Activated T-helper 1 cell treated with anti-CD3 and anti-CD28 coated beads, Interleukin-12 subunit alpha, Interleukin-12 subunit beta, Interleukin-2, Interleukin-4 antibody, amounts not matched to agents 30 ng/mL and 10 ng/mL and 1 ng/mL, durations not matched to agents 14 hours and 24 hours and 36 hours (primary cell): ENCODE data around the gene RBMS3. TPM values are rescaled to one million over a fixed set of nuclear protein-coding genes. Genes with fewer than 3 reads are reported as not detected.
"Not testable (repeated sequence)": the region's sequence is repeated elsewhere in the genome, so short reads cannot be mapped to it uniquely, and the experiment has no call there.

Experiments
- DNase-seq: peaks from one replicate; pipeline ENCODE4 v3.0.0; 2021; ENCODE audit warnings: low spot score
- H3K27ac Mint-ChIP-seq: one replicate; pipeline ENCODE4 v1.8.0; 2021; ENCODE audit warnings: mild to moderate bottlenecking, mixed read lengths
- H3K27me3 Mint-ChIP-seq: one replicate; pipeline ENCODE4 v1.8.0; 2022; ENCODE audit warnings: mild to moderate bottlenecking, moderate library complexity, mixed read lengths; ENCODE audit not compliant: insufficient read depth
- H3K36me3 Mint-ChIP-seq: one replicate; pipeline ENCODE4 v1.8.0; 2021; ENCODE audit warnings: low read depth, mixed read lengths
- H3K4me1 Mint-ChIP-seq: one replicate; pipeline ENCODE4 v1.8.0; 2021; ENCODE audit warnings: low read depth, mixed read lengths
- H3K4me3 Mint-ChIP-seq: one replicate; pipeline ENCODE4 v1.8.0; 2021; ENCODE audit warnings: mild to moderate bottlenecking, moderate library complexity, mixed read lengths
- H3K9me3 Mint-ChIP-seq: one replicate; pipeline ENCODE4 v1.8.0; 2021; ENCODE audit warnings: mixed read lengths
- intact Hi-C: fragments of 100-400 bp; cut with micrococcal nuclease; formaldehyde crosslinking; loops from one replicate; pipeline ENCODE4 v1.15.1; 2024
- total RNA-seq: library from RNA; stranded (reverse); gene quantifications from 2 replicates; pipeline ENCODE4 v1.2.3, GENCODE V29; 2022

The RBMS3 gene
- total RNA-seq, 1 donor from 2014 or later = 3.7 TPM

GRCh38 chr3:29514170-29514569 lies 233.3 kb downstream of the RBMS3 start:
- Mint-ChIP-seq H3K4me1 (peaks cover 13% of the 10 kb centered on the region), H3K36me3 (no peaks in the 10 kb centered on the region), H3K4me3 (no peak overlapping the region), H3K27me3 (no peaks in the 10 kb centered on the region), H3K27ac (no peak overlapping the region), H3K9me3 (no peaks in the 10 kb centered on the region)
- no peak for DNase-seq
- intact Hi-C loops = no loop called here

- Mint-ChIP-seq H3K27ac (no peak overlapping the region), H3K4me1 (peaks cover 13% of the 10 kb centered on the region), H3K4me3 (no peak overlapping the region), H3K27me3 (no peaks in the 10 kb centered on the region), H3K9me3 (no peaks in the 10 kb centered on the region), H3K36me3 (no peaks in the 10 kb centered on the region)
- DNase-seq = no peak
- intact Hi-C loops = no loop called here
These were observed 234.0 kb downstream of the RBMS3 start for GRCh38 chr3:29514912-29515311.

GRCh38 chr3:29515451-29515850 lies 234.6 kb downstream of the RBMS3 start:
- no peaks in the 10 kb centered on the region for H3K36me3 Mint-ChIP-seq
- intact Hi-C loops = no loop called here
- no peak overlapping the region for H3K27ac Mint-ChIP-seq
- no peak for DNase-seq
- H3K9me3 Mint-ChIP-seq = no peaks in the 10 kb centered on the region
- no peak overlapping the region for H3K4me3 Mint-ChIP-seq
- peaks cover 13% of the 10 kb centered on the region for H3K4me1 Mint-ChIP-seq
- no peaks in the 10 kb centered on the region for H3K27me3 Mint-ChIP-seq

GRCh38 chr3:29516164-29516563 lies 235.3 kb downstream of the RBMS3 start:
- Mint-ChIP-seq H3K9me3 (no peaks in the 10 kb centered on the region), H3K4me3 (no peak overlapping the region), H3K36me3 (no peaks in the 10 kb centered on the region), H3K27ac (no peak overlapping the region), H3K4me1 (peaks cover 13% of the 10 kb centered on the region), H3K27me3 (no peaks in the 10 kb centered on the region)
- intact Hi-C loops = no loop called here
- DNase-seq = no peak

- no peaks in the 10 kb centered on the region for H3K9me3 Mint-ChIP-seq
- no peak overlapping the region for H3K27ac Mint-ChIP-seq
- no peaks in the 10 kb centered on the region for H3K36me3 Mint-ChIP-seq
- peaks cover 1% of the 10 kb centered on the region for H3K27me3 Mint-ChIP-seq
- H3K4me1 Mint-ChIP-seq = peaks cover 4% of the 10 kb centered on the region
- intact Hi-C loops = no loop called here
- no peak for DNase-seq
- H3K4me3 Mint-ChIP-seq = no peak overlapping the region
These were observed 239.9 kb downstream of the RBMS3 start for GRCh38 chr3:29520764-29521163.

GRCh38 chr3:29521293-29521692 lies 240.4 kb downstream of the RBMS3 start:
- Mint-ChIP-seq H3K9me3 (no peaks in the 10 kb centered on the region), H3K27me3 (peaks cover 1% of the 10 kb centered on the region), H3K4me3 (no peak overlapping the region), H3K27ac (no peak overlapping the region), H3K4me1 (no peaks in the 10 kb centered on the region), H3K36me3 (no peaks in the 10 kb centered on the region)
- intact Hi-C loops = no loop called here
- DNase-seq = no peak

GRCh38 chr3:29521751-29522150 lies 240.9 kb downstream of the RBMS3 start:
- H3K36me3 Mint-ChIP-seq = no peaks in the 10 kb centered on the region
- no peak overlapping the region for H3K4me3 Mint-ChIP-seq
- no peaks in the 10 kb centered on the region for H3K9me3 Mint-ChIP-seq
- intact Hi-C loops = no loop called here
- H3K27ac Mint-ChIP-seq = no peak overlapping the region
- no peak for DNase-seq
- no peaks in the 10 kb centered on the region for H3K4me1 Mint-ChIP-seq
- H3K27me3 Mint-ChIP-seq = peaks cover 1% of the 10 kb centered on the region

- intact Hi-C loops, DNase-seq, H3K9me3 Mint-ChIP-seq, H3K36me3 Mint-ChIP-seq, H3K4me1 Mint-ChIP-seq, H3K27me3 Mint-ChIP-seq, H3K4me3 Mint-ChIP-seq, H3K27ac Mint-ChIP-seq: not testable (repeated sequence)
These were observed 243.6 kb downstream of the RBMS3 start for GRCh38 chr3:29524433-29524832.

- intact Hi-C loops = no loop called here
- DNase-seq = no peak
- Mint-ChIP-seq H3K4me3 (no peak overlapping the region), H3K4me1 (no peaks in the 10 kb centered on the region), H3K27ac (no peak overlapping the region), H3K27me3 (peaks cover 1% of the 10 kb centered on the region), H3K36me3 (no peaks in the 10 kb centered on the region), H3K9me3 (no peaks in the 10 kb centered on the region)
These were observed 244.5 kb downstream of the RBMS3 start for GRCh38 chr3:29525254-29525881.

- Mint-ChIP-seq H3K4me1 (no peaks in the 10 kb centered on the region), H3K27me3 (peaks cover 1% of the 10 kb centered on the region), H3K36me3 (no peaks in the 10 kb centered on the region), H3K4me3 (no peak overlapping the region), H3K9me3 (no peaks in the 10 kb centered on the region), H3K27ac (no peak overlapping the region)
- no peak for DNase-seq
- intact Hi-C loops = no loop called here
These were observed 246.4 kb downstream of the RBMS3 start for GRCh38 chr3:29527246-29527645.

- Mint-ChIP-seq H3K36me3 (no peaks in the 10 kb centered on the region), H3K27me3 (no peaks in the 10 kb centered on the region), H3K4me3 (no peak overlapping the region), H3K4me1 (no peaks in the 10 kb centered on the region), H3K27ac (no peak overlapping the region), H3K9me3 (no peaks in the 10 kb centered on the region)
- intact Hi-C loops = no loop called here
- no peak for DNase-seq
These were observed 250.8 kb downstream of the RBMS3 start for GRCh38 chr3:29531644-29532043.

GRCh38 chr3:29532473-29532872 lies 251.6 kb downstream of the RBMS3 start:
- Mint-ChIP-seq H3K4me3 (no peak overlapping the region), H3K27ac (no peak overlapping the region), H3K9me3 (no peaks in the 10 kb centered on the region), H3K27me3 (no peaks in the 10 kb centered on the region), H3K36me3 (no peaks in the 10 kb centered on the region), H3K4me1 (no peaks in the 10 kb centered on the region)
- DNase-seq = no peak
- intact Hi-C loops = no loop called here

GRCh38 chr3:29534006-29534405 lies 253.1 kb downstream of the RBMS3 start:
- Mint-ChIP-seq H3K36me3 (no peaks in the 10 kb centered on the region), H3K9me3 (no peaks in the 10 kb centered on the region), H3K27me3 (no peaks in the 10 kb centered on the region), H3K4me3 (no peak overlapping the region), H3K4me1 (no peaks in the 10 kb centered on the region), H3K27ac (no peak overlapping the region)
- intact Hi-C loops = no loop called here
- DNase-seq = no peak
